ENCODE data around the gene WRAP73. TPM values are rescaled to one million over a fixed set of nuclear protein-coding genes. Genes with fewer than 3 reads are reported as not detected.

Gene WRAP73
- total RNA-seq, 4 donors from 2014 or later: 10.3 to 21.7 (median 14.5) TPM

- H3K4me1 ChIP-seq: peaks cover 0 to 14% (median 9%) of the 10 kb centered on the region in 3 donors
- H3K9me3 ChIP-seq: no peaks in the 10 kb centered on the region
- ATAC-seq: no peak
- no peak overlapping the region for H3K4me3 ChIP-seq
- H3K36me3 ChIP-seq: no peaks in the 10 kb centered on the region
- H3K27me3 ChIP-seq: peaks cover 35% of the 10 kb centered on the region
- H3K27ac ChIP-seq: no peak overlapping the region
- WGBS, 2 donors (ENCODE audit: low coverage in 1 of 2): 90% methylated on average over 4 of the region's 21 CpGs; no CpG with 5 or more reads in 1 of the 2 donors
- TF ChIP-seq POLR2A (IDR thresholded peaks at IDR 0.05) (no peak), EP300 (IDR thresholded peaks at IDR 0.05) (no peak), CTCF (IDR thresholded peaks at IDR 0.05) (no peak), POLR2AphosphoS5 (IDR thresholded peaks at IDR 0.05) (no peak)
These were observed 47.5 kb downstream of the WRAP73 start for GRCh38 chr1:3602375-3602774.

- Histone ChIP-seq H3K36me3 (no peaks in the 10 kb centered on the region), H3K27ac (no peak overlapping the region), H3K4me1 (peaks cover 0 to 20% (median 9%) of the 10 kb centered on the region in 3 donors), H3K9me3 (no peaks in the 10 kb centered on the region), H3K4me3 (no peak overlapping the region), H3K27me3 (peaks cover 28% of the 10 kb centered on the region)
- WGBS, 2 donors (ENCODE audit: low coverage in 1 of 2): no CpG with 5 or more reads among the region's 16 CpGs
- TF ChIP-seq POLR2AphosphoS5 (IDR thresholded peaks at IDR 0.05) (no peak), CTCF (IDR thresholded peaks at IDR 0.05) (no peak), EP300 (IDR thresholded peaks at IDR 0.05) (no peak), POLR2A (IDR thresholded peaks at IDR 0.05) (no peak)
- ATAC-seq: no peak
These were observed 48.2 kb downstream of the WRAP73 start for GRCh38 chr1:3601743-3602142.

GRCh38 chr1:3600354-3600753 lies 49.5 kb downstream of the WRAP73 start:
- WGBS, 2 donors (ENCODE audit: low coverage in 1 of 2): 72 to 80% methylated on average over 1 to 3 of the region's 10 CpGs

GRCh38 chr1:3599816-3600215 lies 50.1 kb downstream of the WRAP73 start:
- Histone ChIP-seq H3K36me3 (no peaks in the 10 kb centered on the region), H3K4me3 (no peak overlapping the region), H3K9me3 (no peaks in the 10 kb centered on the region), H3K4me1 (peaks cover 0 to 20% (median 9%) of the 10 kb centered on the region in 3 donors), H3K27ac (no peak overlapping the region), H3K27me3 (peaks cover 20% of the 10 kb centered on the region)
- ATAC-seq: no peak
- TF ChIP-seq CTCF (IDR thresholded peaks at IDR 0.05) (no peak), EP300 (IDR thresholded peaks at IDR 0.05) (no peak), POLR2AphosphoS5 (IDR thresholded peaks at IDR 0.05) (no peak), POLR2A (IDR thresholded peaks at IDR 0.05) (no peak)
- no CpG with 5 or more reads among the region's 15 CpGs for WGBS, 2 donors (ENCODE audit: low coverage in 1 of 2)

More at GRCh38 chr1:3600354-3600753, 49.5 kb downstream of the WRAP73 start:
- ATAC-seq: no peak
- peaks cover 20% of the 10 kb centered on the region for H3K27me3 ChIP-seq
- H3K4me3 ChIP-seq: no peak overlapping the region
- H3K4me1 ChIP-seq: peaks cover 0 to 20% (median 9%) of the 10 kb centered on the region in 3 donors
- no peaks in the 10 kb centered on the region for H3K9me3 ChIP-seq
- H3K36me3 ChIP-seq: no peaks in the 10 kb centered on the region
- H3K27ac ChIP-seq: no peak overlapping the region
- TF ChIP-seq EP300 (IDR thresholded peaks at IDR 0.05) (no peak), CTCF (IDR thresholded peaks at IDR 0.05) (no peak), POLR2A (IDR thresholded peaks at IDR 0.05) (no peak), POLR2AphosphoS5 (IDR thresholded peaks at IDR 0.05) (no peak)

GRCh38 chr1:3599286-3599811 lies 50.6 kb downstream of the WRAP73 start:
- peaks cover 15% of the 10 kb centered on the region for H3K27me3 ChIP-seq
- H3K4me1 ChIP-seq: peaks cover 0 to 20% (median 9%) of the 10 kb centered on the region in 3 donors
- ATAC-seq: no peak
- no peak overlapping the region for H3K27ac ChIP-seq
- WGBS, 2 donors (ENCODE audit: low coverage in 1 of 2): no CpG with 5 or more reads among the region's 16 CpGs
- H3K9me3 ChIP-seq: no peaks in the 10 kb centered on the region
- TF ChIP-seq CTCF (IDR thresholded peaks at IDR 0.05) (no peak), POLR2AphosphoS5 (IDR thresholded peaks at IDR 0.05) (no peak), EP300 (IDR thresholded peaks at IDR 0.05) (no peak), POLR2A (IDR thresholded peaks at IDR 0.05) (no peak)
- no peaks in the 10 kb centered on the region for H3K36me3 ChIP-seq
- H3K4me3 ChIP-seq: no peak overlapping the region
